Heart left ventricle (tissue), 16 donors: ENCODE results near the gene MAGI1. TPM values are rescaled to one million over a fixed set of nuclear protein-coding genes. Genes with fewer than 3 reads are reported as not detected.
"Not testable (repeated sequence)": the region's sequence is repeated elsewhere in the genome, so short reads cannot be mapped to it uniquely, and the experiment has no call there.

Experiments used
- ATAC-seq, 4 donors: fragments of 200-7000 bp; cut with Tn5 transposase; one replicate each; pipeline ENCODE4 v1.9.1; 2020 to 2022; ENCODE audit warnings: moderate library complexity in 4 of 4, mild to moderate bottlenecking in 3 of 4, moderate number of reproducible peaks in 1 of 4
- DNase-seq, 5 donors: peaks; one replicate each; pipeline ENCODE4 v3.0.0-alpha.2; 2020
- H3K27ac ChIP-seq, 12 donors: fragments of 200-600 bp; sonication (generic) in 4 of 12; one replicate each; pipeline versions ENCODE4 v1.5.0 to v1.8.0; 2016 to 2022; ENCODE audit warnings: mild to moderate bottlenecking in 2 of 12
- H3K27me3 ChIP-seq, 9 donors: fragments of 200-600 bp; sonication (generic) in 2 of 9; one replicate each; pipeline versions ENCODE4 v1.5.1 to v1.8.0; 2016 to 2022; ENCODE audit warnings: mild to moderate bottlenecking in 3 of 9
- H3K36me3 ChIP-seq, 9 donors: fragments of 200-600 bp; sonication (generic) in 2 of 9; one replicate each; pipeline versions ENCODE4 v1.5.0 to v1.8.0; 2018 to 2022; ENCODE audit warnings: mild to moderate bottlenecking in 2 of 9
- H3K4me1 ChIP-seq, 12 donors: fragments of 200-600 bp; sonication (generic) in 4 of 12; one replicate each; pipeline versions ENCODE4 v1.5.0 to v1.8.0; 2016 to 2022; ENCODE audit warnings: mild to moderate bottlenecking in 3 of 12
- H3K4me3 ChIP-seq, 12 donors: fragments of 200-600 bp; sonication (generic) in 4 of 12; one replicate each; pipeline versions ENCODE4 v1.5.0 to v1.8.0; 2017 to 2022; ENCODE audit warnings: mild to moderate bottlenecking in 9 of 12, moderate library complexity in 4 of 12
- H3K9me3 ChIP-seq, 12 donors: fragments of 200-600 bp; sonication (generic) in 4 of 12; one replicate each; pipeline versions ENCODE4 v1.5.0 to v1.8.0; 2016 to 2022; ENCODE audit warnings: mild to moderate bottlenecking in 1 of 12
- POLR2A ChIP-seq, 2 donors: fragments of 450-650 bp; IDR thresholded peaks; one replicate each; pipeline ENCODE4 v1.6.1; 2017; ENCODE audit warnings: antibody characterized with exemption in 2 of 2, mild to moderate bottlenecking in 2 of 2, moderate library complexity in 2 of 2
- WGBS, 4 donors: extraction: QIAGEN DNeasy Blood & Tissue Kit in 2 of 4; methylation state at CpG; one replicate each; pipeline versions ENCODE4 v1.1.5 to v1.1.7; 2013 to 2018; 5-methylcytosine and 5-hydroxymethylcytosine counted together
- intact Hi-C, 10 donors: fragments of 100-400 bp; cut with DNase I; formaldehyde crosslinking; loops; one replicate each; pipeline versions ENCODE4 v1.11.1 to v1.14.2; 2022
- polyA plus RNA-seq, 2 donors: library from polyadenylated mRNA; stranded (reverse); fragments of 200-250 nt; gene quantifications; one replicate each; pipeline ENCODE4 v1.2.3, GENCODE V29; 2013
- total RNA-seq, 9 donors: library from RNA; depleted of rRNA in 2 of 9; stranded (reverse); fragments of >200 nt in 2 of 9; fragmentation: NEBNext Ultra II Directional in 3 of 9; extraction: Animal tissue kit (Norgen Biotek cat#: 25700) in 3 of 9; gene quantifications; one replicate each; pipeline versions ENCODE4 v1.1.0 to v1.2.4, GENCODE V29; 2016 to 2023
- TF ChIP-seq, protein P1 (sequence below), 12 donors: fragments of 200-600 bp; sonication (generic) in 4 of 12; IDR thresholded peaks; one replicate each; pipeline versions ENCODE4 v1.5.0 to v1.8.0; 2018 to 2022; ENCODE audit warnings: antibody characterized with exemption in 12 of 12, mild to moderate bottlenecking in 5 of 12
- donor health status: ischemic (EF 13 %, LVEDD 7.1; RV severe dilation, severe dysfunction).
- donor health status: healthy with polysubstance abuse.
- donor health status: DM: no; HTN: yes; CAD: no.
- donor health status: DM: no; HTN: no; CAD: no.
- donor health status: ischemic (EF 25% LVEDD 6.9; RV normal size, moderate dysfunction).
- donor health status: ischemic (EF 25% LVEDD 5.7; RV mildly dilated, moderate dysfunction).
- donor health status: healthy.
- donor health status: DM: yes; HTN: yes; CAD: no.
- donor health status: ischemic (EF 35%, LVEDD 5.7; RV mildly dilated, moderate dysfunction).
- donor health status: nonischemic (EF 11% LVEDD 7.7; RV severe dilation, severe dysfunction).
- donor health status: DM: yes; HTN: yes; CAD: no.
- donor health status: PGD.
- donor health status: ischemic (EF 29% LVEDD 5.4; RV normal size, mild dysfunction).
- donor health status: nonischemic (EF 23%, LVEDD 6.1; RV moderate dilation, normal function).

MAGI1 gene
- total and polyA plus RNA-seq, 11 donors: 18.5 to 52.1 (median 31.4) TPM

DNA sequence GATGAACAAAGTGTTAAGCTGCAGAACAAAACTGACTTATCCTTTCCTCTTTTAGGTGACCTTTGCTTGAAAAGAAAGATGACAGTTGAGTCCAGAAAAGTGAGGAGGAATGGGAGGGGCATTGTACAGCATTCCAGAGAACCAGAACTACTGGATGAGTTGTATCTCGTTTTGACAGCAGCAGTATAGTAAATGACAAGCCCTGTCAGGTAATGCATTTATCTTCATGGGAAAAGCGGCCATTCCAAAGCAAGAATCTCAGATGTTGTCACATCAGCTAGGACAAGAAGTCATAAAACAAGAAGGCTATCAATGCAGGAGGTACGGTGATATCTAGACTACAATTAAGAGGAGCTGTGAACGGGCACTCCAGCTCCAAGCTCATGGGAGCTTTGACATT, 421.5 kb downstream of the MAGI1 start:
- no peaks in the 10 kb centered on the region for H3K9me3 ChIP-seq
- H3K36me3 ChIP-seq: no peaks in the 10 kb centered on the region
- no peaks in the 10 kb centered on the region for H3K27me3 ChIP-seq
- no peak for TF ChIP-seq POLR2A (IDR thresholded peaks at IDR 0.05)
- TF ChIP-seq, protein P1, sequence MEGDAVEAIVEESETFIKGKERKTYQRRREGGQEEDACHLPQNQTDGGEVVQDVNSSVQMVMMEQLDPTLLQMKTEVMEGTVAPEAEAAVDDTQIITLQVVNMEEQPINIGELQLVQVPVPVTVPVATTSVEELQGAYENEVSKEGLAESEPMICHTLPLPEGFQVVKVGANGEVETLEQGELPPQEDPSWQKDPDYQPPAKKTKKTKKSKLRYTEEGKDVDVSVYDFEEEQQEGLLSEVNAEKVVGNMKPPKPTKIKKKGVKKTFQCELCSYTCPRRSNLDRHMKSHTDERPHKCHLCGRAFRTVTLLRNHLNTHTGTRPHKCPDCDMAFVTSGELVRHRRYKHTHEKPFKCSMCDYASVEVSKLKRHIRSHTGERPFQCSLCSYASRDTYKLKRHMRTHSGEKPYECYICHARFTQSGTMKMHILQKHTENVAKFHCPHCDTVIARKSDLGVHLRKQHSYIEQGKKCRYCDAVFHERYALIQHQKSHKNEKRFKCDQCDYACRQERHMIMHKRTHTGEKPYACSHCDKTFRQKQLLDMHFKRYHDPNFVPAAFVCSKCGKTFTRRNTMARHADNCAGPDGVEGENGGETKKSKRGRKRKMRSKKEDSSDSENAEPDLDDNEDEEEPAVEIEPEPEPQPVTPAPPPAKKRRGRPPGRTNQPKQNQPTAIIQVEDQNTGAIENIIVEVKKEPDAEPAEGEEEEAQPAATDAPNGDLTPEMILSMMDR (IDR thresholded peaks at IDR 0.05): no peak
- ATAC-seq: no peak
- peak overlapping the region in 5 of 12 donors; percentile 1 to 45 (median 24) for H3K27ac ChIP-seq
- intact Hi-C loops: loop anchor here in 1 of 10 donors (5.0 kb wide), 1 partner anchor 35 kb away; no protein-coding TSS in a partner anchor
- no peak overlapping the region for H3K4me3 ChIP-seq
- WGBS, 4 donors: 54 to 64% (median 56%) methylated on average over 4 of the region's 4 CpGs
- H3K4me1 ChIP-seq: peaks cover 0 to 57% (median 8%) of the 10 kb centered on the region in 12 donors
- no peak for DNase-seq

DNA sequence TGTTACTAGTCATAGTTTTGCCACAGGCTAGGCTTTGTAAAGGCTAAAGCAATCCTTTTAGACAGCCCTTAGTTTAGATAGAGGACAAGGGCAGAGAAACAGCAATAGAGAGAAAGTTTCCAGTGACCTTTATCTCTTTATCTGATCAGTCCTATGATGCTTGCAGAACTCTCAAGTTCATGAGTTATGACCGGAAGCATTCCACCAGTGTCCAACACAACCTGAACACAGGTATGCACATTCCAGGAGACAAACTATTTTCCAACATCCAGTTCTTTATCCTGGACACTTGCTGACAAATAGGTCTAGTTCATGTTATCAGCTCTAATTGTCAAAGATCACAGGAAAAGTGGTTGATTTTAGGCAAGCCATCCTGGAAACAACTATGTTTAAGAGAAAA, 422.2 kb downstream of the MAGI1 start:
- TF ChIP-seq, protein P1 (IDR thresholded peaks at IDR 0.05): no peak
- no peak for TF ChIP-seq POLR2A (IDR thresholded peaks at IDR 0.05)
- H3K27me3 ChIP-seq: no peaks in the 10 kb centered on the region
- no peak for ATAC-seq
- no peaks in the 10 kb centered on the region for H3K9me3 ChIP-seq
- no peaks in the 10 kb centered on the region for H3K36me3 ChIP-seq
- no peak overlapping the region for H3K4me3 ChIP-seq
- intact Hi-C loops: loop anchor here in 1 of 10 donors (5.0 kb wide), 1 partner anchor 34 kb away; no protein-coding TSS in a partner anchor
- H3K4me1 ChIP-seq: peaks cover 0 to 54% (median 8%) of the 10 kb centered on the region in 12 donors
- H3K27ac ChIP-seq: peak overlapping the region in 1 of 12 donors; percentile 24
- 92 to 98% (median 95%) methylated on average over 1 of the region's 1 CpG for WGBS, 4 donors
- DNase-seq: no peak

DNA sequence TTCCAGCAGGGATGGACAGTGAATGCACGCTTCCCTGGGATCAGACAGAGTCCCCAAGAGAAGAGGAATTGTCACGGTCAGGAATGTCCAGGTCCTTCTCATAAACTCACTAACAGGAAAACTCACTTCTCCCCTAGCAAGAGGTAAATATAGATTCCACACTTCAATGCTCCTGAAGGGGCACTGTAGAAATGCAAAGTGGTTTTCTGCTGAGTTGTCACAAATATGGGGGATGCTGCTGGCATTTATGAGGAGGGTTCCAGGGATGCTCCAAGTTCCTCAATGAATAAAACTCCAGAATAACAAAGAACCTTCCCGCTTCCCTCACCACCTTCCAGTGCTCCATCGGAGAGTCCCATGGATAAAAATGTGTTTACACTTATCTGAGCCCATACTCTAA, 423.4 kb downstream of the MAGI1 start:
- intact Hi-C loops: loop anchor here in 1 of 10 donors (5.0 kb wide), 1 partner anchor 33 kb away; no protein-coding TSS in a partner anchor
- no peak for TF ChIP-seq POLR2A (IDR thresholded peaks at IDR 0.05)
- TF ChIP-seq, protein P1 (IDR thresholded peaks at IDR 0.05): no peak
- peaks cover 0 to 50% (median 8%) of the 10 kb centered on the region in 12 donors for H3K4me1 ChIP-seq
- no peaks in the 10 kb centered on the region for H3K9me3 ChIP-seq
- no peaks in the 10 kb centered on the region for H3K27me3 ChIP-seq
- DNase-seq: no peak
- no peak overlapping the region for H3K27ac ChIP-seq
- no peaks in the 10 kb centered on the region for H3K36me3 ChIP-seq
- 85 to 88% (median 87%) methylated on average over 4 of the region's 4 CpGs for WGBS, 4 donors
- no peak for ATAC-seq
- no peak overlapping the region for H3K4me3 ChIP-seq

DNA sequence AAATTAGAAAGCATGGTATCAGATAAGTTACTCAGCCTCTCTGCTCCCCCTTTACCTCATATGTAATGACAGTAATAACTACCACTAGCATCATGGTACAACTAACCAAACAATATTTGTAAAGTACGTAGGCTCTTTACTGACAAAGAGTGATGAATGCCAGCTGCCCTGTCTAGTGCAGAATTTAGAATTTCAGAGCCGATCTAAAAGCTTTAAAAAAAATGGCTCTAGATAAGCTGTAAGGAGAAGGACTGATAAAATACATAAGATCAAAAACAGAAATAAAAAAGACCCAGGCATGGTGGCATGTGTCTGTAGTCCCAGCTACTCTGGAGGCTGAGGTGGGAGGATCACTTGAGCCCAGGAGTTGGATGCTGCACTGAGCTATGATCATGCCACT, 424.1 kb downstream of the MAGI1 start:
- 46 to 56% (median 52%) methylated on average over 2 of the region's 2 CpGs for WGBS, 4 donors
- Histone ChIP-seq H3K4me3 (no peak overlapping the region), H3K27ac (no peak overlapping the region), H3K9me3 (no peaks in the 10 kb centered on the region), H3K27me3 (no peaks in the 10 kb centered on the region), H3K4me1 (peaks cover 0 to 43% (median 7%) of the 10 kb centered on the region in 12 donors), H3K36me3 (no peaks in the 10 kb centered on the region)
- TF ChIP-seq, protein P1 (IDR thresholded peaks at IDR 0.05): no peak
- TF ChIP-seq POLR2A (IDR thresholded peaks at IDR 0.05): no peak
- DNase-seq: no peak
- intact Hi-C loops: no loop called here
- ATAC-seq: peak in 1 of 4 donors; percentile 17

DNA sequence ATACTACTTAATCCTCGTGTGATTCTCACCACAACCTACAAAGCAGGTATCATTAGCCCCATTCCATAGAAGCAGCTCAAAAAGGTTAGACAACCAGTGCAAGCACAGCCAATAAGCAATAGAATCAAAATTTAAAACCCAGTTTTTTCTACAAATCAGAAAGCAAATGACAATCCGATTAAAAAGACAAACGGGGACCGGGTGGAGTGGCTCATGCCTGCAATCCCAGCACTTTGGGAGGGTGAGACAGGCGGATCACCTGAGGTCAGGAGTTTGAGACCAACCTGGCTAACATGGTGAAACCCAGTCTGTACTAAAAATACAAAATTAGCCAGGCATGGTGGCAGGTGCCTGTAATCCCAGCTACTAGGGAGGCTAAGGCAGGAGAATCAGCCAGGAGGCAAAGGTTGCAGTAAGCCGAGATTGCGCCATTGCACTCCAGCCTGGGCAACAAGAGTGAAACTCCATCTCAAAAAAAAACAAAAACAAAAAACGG, 430.7 kb downstream of the MAGI1 start:
- H3K27ac ChIP-seq, DNase-seq, H3K9me3 ChIP-seq, intact Hi-C loops, H3K27me3 ChIP-seq, H3K36me3 ChIP-seq, H3K4me3 ChIP-seq, ATAC-seq: not testable (repeated sequence)
- 91 to 95% (median 93%) methylated on average over 8 of the region's 8 CpGs for WGBS, 4 donors
- peaks cover 0 to 25% (median 14%) of the 10 kb centered on the region in 12 donors for H3K4me1 ChIP-seq
